CD14-positive monocyte (primary cell): ENCODE data around the gene GLCE. TPM values are rescaled to one million over a fixed set of nuclear protein-coding genes. Genes with fewer than 3 reads are reported as not detected.

ENCODE experiments used
- DNase-seq, 3 donors: peaks; one replicate each; pipeline ENCODE4 v3.0.0-alpha.2; 2011 to 2022
- H2AFZ ChIP-seq: 2 replicates; pipeline ENCODE4 v1.6.0; 2012; ENCODE audit warnings: mild to moderate bottlenecking, low read depth, low read length, inconsistent platforms; ENCODE audit not compliant: insufficient read depth, poor library complexity, severe bottlenecking
- H3K27ac ChIP-seq, 2 donors: 1 replicate in 1 of 2; 2 replicates in 1 of 2; pipeline ENCODE4 v1.5.1; 2012 to 2013; ENCODE audit warnings: low read length in 2 of 2, control low read depth in 1 of 2, inconsistent platforms in 1 of 2, low read depth in 1 of 2, mild to moderate bottlenecking in 1 of 2
- H3K27me3 ChIP-seq, 2 donors: one replicate each; pipeline versions ENCODE4 v1.6.0 to v1.6.1; 2011 to 2013; ENCODE audit warnings: low read length in 2 of 2; ENCODE audit not compliant: control insufficient read depth in 2 of 2, insufficient read depth in 2 of 2
- H3K36me3 ChIP-seq, 2 donors: replicated peaks in 1 of 2; 1 replicate in 1 of 2; 2 replicates in 1 of 2; pipeline versions ENCODE4 v1.5.1 to v1.6.1; 2012 to 2013; ENCODE audit warnings: low read length in 2 of 2, control low read depth in 1 of 2, inconsistent platforms in 1 of 2, mild to moderate bottlenecking in 1 of 2; ENCODE audit not compliant: insufficient read depth in 2 of 2, control insufficient read depth in 1 of 2
- H3K4me1 ChIP-seq, 2 donors: 1 replicate in 1 of 2; 2 replicates in 1 of 2; pipeline versions ENCODE4 v1.5.1 to v1.6.1; 2012 to 2013; ENCODE audit warnings: low read length in 2 of 2, control low read depth in 1 of 2, inconsistent platforms in 1 of 2, mild to moderate bottlenecking in 1 of 2, moderate library complexity in 1 of 2; ENCODE audit not compliant: insufficient read depth in 2 of 2, control insufficient read depth in 1 of 2
- H3K4me2 ChIP-seq: replicated peaks from 2 replicates; pipeline ENCODE3; 2012; ENCODE audit warnings: low read length, moderate library complexity, mild to moderate bottlenecking; ENCODE audit not compliant: poor library complexity, severe bottlenecking; ENCODE audit errors: extremely low read depth
- H3K4me3 ChIP-seq, 3 experiments: fragments of 200-600 bp in 1 of 3; sonication (generic) in 1 of 3; replicated peaks in 1 of 3; 1 replicate in 2 of 3; 2 replicates in 1 of 3; pipeline ENCODE4 v1.5.1; 2011 to 2013; ENCODE audit warnings: low read length in 3 of 3, mild to moderate bottlenecking in 3 of 3, control low read depth in 2 of 3, low read depth in 2 of 3, inconsistent platforms in 1 of 3, moderate library complexity in 1 of 3
- H3K79me2 ChIP-seq: 2 replicates; pipeline ENCODE4 v1.6.0; 2012; ENCODE audit warnings: mild to moderate bottlenecking, control low read depth, inconsistent platforms, low read length, moderate library complexity; ENCODE audit not compliant: insufficient read depth
- H3K9ac ChIP-seq: 2 replicates; pipeline ENCODE4 v1.6.0; 2017; ENCODE audit warnings: low read length, mild to moderate bottlenecking; ENCODE audit not compliant: insufficient read depth, poor library complexity, severe bottlenecking
- H3K9me3 ChIP-seq, 2 donors: replicated peaks in 1 of 2; 1 replicate in 1 of 2; 2 replicates in 1 of 2; pipeline versions ENCODE4 v1.5.1 to v1.6.1; 2012 to 2013; ENCODE audit warnings: low read length in 2 of 2, control low read depth in 1 of 2; ENCODE audit not compliant: control insufficient read depth in 1 of 2, insufficient read depth in 1 of 2
- H4K20me1 ChIP-seq: 2 replicates; pipeline ENCODE4 v1.6.0; 2012; ENCODE audit warnings: mild to moderate bottlenecking, low read length, control low read depth, moderate library complexity; ENCODE audit not compliant: insufficient read depth
- H3K27ac Mint-ChIP-seq, 7 donors: one replicate each; pipeline ENCODE4 v1.8.0; 2020; ENCODE audit warnings: mild to moderate bottlenecking in 7 of 7, mixed read lengths in 7 of 7, moderate library complexity in 6 of 7, inconsistent platforms in 2 of 7
- H3K27me3 Mint-ChIP-seq, 3 donors: one replicate each; pipeline ENCODE4 v1.8.0; 2021 to 2022; ENCODE audit warnings: low read depth in 3 of 3, mild to moderate bottlenecking in 3 of 3, mixed read lengths in 3 of 3, moderate library complexity in 3 of 3, inconsistent platforms in 1 of 3
- H3K36me3 Mint-ChIP-seq, 2 donors: one replicate each; pipeline ENCODE4 v1.8.0; 2020; ENCODE audit warnings: mixed read lengths in 2 of 2, inconsistent platforms in 1 of 2, mild to moderate bottlenecking in 1 of 2
- H3K4me1 Mint-ChIP-seq: one replicate; pipeline ENCODE4 v1.8.0; 2020; ENCODE audit warnings: mild to moderate bottlenecking, mixed read lengths
- H3K4me3 Mint-ChIP-seq, 2 donors: one replicate each; pipeline ENCODE4 v1.8.0; 2020; ENCODE audit warnings: mild to moderate bottlenecking in 2 of 2, mixed read lengths in 2 of 2, moderate library complexity in 1 of 2
- H3K9me3 Mint-ChIP-seq, 7 donors: one replicate each; pipeline ENCODE4 v1.8.0; 2020 to 2022; ENCODE audit warnings: mixed read lengths in 7 of 7, mild to moderate bottlenecking in 6 of 7, moderate library complexity in 6 of 7, inconsistent platforms in 2 of 7
- WGBS: methylation state at CpG from one replicate; pipeline ENCODE4 v1.1.5; 2013; ENCODE audit warnings: missing lambda C conversion rate; ENCODE audit not compliant: insufficient coverage; 5-methylcytosine and 5-hydroxymethylcytosine counted together
- intact Hi-C, 2 donors: fragments of 100-400 bp; cut with micrococcal nuclease; formaldehyde crosslinking; loops; one replicate each; pipeline versions ENCODE4 v1.15.0 to v1.15.1; 2023
- polyA plus RNA-seq, 3 donors: library from polyadenylated mRNA; depleted of rRNA in 1 of 3; unstranded in 2 of 3; stranded (reverse) in 1 of 3; fragments of 300-500 nt in 2 of 3; fragments of >200 nt in 1 of 3; fragmentation: Illumina TruSeq in 2 of 3; gene quantifications; 1 replicate in 2 of 3; 2 replicates in 1 of 3; pipeline ENCODE4 v1.2.3, GENCODE V29; 2012 to 2021
- TF ChIP-seq, protein P1 (sequence below): fragments of 200-600 bp; IDR thresholded peaks from one replicate; pipeline ENCODE4 v1.8.0; 2022; ENCODE audit warnings: antibody characterized with exemption, mild to moderate bottlenecking

Gene GLCE
- polyA plus RNA-seq, 3 donors: 11.0 to 24.3 (median 24.0) TPM

DNA sequence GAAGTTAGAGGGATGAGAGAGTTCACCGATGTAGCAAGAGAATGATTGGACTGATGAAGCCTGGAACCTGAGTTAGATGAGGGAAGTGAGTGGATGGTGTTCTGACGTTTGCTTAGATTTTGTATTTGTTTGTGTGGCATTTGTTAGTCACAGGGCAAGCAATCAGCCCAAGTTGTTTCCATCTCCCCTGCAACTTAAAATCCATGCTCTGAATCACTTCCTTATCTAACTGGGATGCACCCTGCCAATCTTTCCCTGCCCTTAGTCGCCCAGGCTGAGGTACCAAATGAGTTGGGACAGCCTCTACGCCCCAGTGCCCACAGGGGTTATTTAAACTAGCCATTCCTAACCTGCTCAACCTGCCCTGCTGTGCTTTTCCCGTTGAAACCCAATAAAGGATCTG is 150.9 kb downstream of the GLCE start:
- H3K36me3 ChIP-seq: no peaks in the 10 kb centered on the region
- no peaks in the 10 kb centered on the region for H4K20me1 ChIP-seq
- no peak overlapping the region for H3K27ac ChIP-seq
- DNase-seq: no peak
- Mint-ChIP-seq H3K4me1 (peaks cover 30% of the 10 kb centered on the region), H3K27ac (no peak overlapping the region), H3K9me3 (peaks cover 0 to 5% (median 0%) of the 10 kb centered on the region in 7 donors), H3K27me3 (peaks cover 3 to 13% (median 3%) of the 10 kb centered on the region in 3 donors), H3K36me3 (no peaks in the 10 kb centered on the region), H3K4me3 (no peak overlapping the region)
- 93% methylated on average over 3 of the region's 5 CpGs for WGBS
- H3K4me1 ChIP-seq: peaks cover 15 to 16% of the 10 kb centered on the region in 2 donors
- H3K79me2 ChIP-seq: no peaks in the 10 kb centered on the region
- TF ChIP-seq, protein P1, sequence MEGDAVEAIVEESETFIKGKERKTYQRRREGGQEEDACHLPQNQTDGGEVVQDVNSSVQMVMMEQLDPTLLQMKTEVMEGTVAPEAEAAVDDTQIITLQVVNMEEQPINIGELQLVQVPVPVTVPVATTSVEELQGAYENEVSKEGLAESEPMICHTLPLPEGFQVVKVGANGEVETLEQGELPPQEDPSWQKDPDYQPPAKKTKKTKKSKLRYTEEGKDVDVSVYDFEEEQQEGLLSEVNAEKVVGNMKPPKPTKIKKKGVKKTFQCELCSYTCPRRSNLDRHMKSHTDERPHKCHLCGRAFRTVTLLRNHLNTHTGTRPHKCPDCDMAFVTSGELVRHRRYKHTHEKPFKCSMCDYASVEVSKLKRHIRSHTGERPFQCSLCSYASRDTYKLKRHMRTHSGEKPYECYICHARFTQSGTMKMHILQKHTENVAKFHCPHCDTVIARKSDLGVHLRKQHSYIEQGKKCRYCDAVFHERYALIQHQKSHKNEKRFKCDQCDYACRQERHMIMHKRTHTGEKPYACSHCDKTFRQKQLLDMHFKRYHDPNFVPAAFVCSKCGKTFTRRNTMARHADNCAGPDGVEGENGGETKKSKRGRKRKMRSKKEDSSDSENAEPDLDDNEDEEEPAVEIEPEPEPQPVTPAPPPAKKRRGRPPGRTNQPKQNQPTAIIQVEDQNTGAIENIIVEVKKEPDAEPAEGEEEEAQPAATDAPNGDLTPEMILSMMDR: no peak
- no peaks in the 10 kb centered on the region for H3K27me3 ChIP-seq
- H3K9me3 ChIP-seq: no peaks in the 10 kb centered on the region
- no peak overlapping the region for H3K9ac ChIP-seq
- H3K4me2 ChIP-seq: no peak overlapping the region
- no peak overlapping the region for H3K4me3 ChIP-seq
- intact Hi-C loops: no loop called here
- no peak overlapping the region for H2AFZ ChIP-seq

DNA sequence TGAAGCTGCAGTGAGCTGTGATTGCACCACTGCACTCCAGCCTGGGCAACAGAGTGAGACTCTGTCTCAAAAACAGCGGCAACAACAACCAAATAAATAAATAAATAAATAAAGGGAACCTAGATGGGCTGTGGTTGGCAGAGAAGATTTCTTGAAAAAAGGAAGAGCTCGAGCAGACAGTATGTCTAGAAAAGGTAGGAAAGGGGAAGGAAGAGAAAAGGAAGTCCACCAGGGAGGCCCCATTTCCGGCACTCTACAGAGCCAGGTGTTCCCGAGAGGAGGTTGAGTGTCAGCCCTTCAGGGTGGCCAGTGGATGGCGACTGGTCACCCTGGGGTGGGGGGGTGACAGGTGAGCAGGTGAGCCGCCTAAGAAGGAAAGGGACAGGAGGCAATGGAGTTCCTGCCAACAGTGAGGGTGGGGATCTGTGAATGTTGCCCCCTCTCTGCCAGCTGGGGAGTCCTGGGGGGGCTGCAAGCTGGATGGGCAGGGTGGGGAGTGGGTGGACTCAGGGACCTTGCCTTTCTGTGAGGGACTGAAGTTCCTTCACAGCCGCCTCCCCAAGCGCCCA is 153.1 kb downstream of the GLCE start:
- Mint-ChIP-seq H3K27me3 (peaks cover 2 to 9% (median 3%) of the 10 kb centered on the region in 3 donors), H3K27ac (peak overlapping the region in 3 of 7 donors; percentile 46 to 64 (median 58)), H3K4me3 (peak overlapping the region in 1 of 2 donors; percentile 37), H3K36me3 (no peaks in the 10 kb centered on the region), H3K4me1 (peaks cover 25% of the 10 kb centered on the region), H3K9me3 (peaks cover 0 to 3% (median 0%) of the 10 kb centered on the region in 7 donors)
- no peaks in the 10 kb centered on the region for H3K9me3 ChIP-seq
- DNase-seq: peak in 1 of 3 donors; percentile 7
- H3K79me2 ChIP-seq: no peaks in the 10 kb centered on the region
- intact Hi-C loops: no loop called here
- no peak overlapping the region for H3K4me3 ChIP-seq
- H4K20me1 ChIP-seq: no peaks in the 10 kb centered on the region
- peaks cover 12 to 16% of the 10 kb centered on the region in 2 donors for H3K4me1 ChIP-seq
- H3K9ac ChIP-seq: no peak overlapping the region
- no peaks in the 10 kb centered on the region for H3K27me3 ChIP-seq
- H2AFZ ChIP-seq: no peak overlapping the region
- H3K36me3 ChIP-seq: no peaks in the 10 kb centered on the region
- 19% methylated on average over 6 of the region's 8 CpGs for WGBS
- no peak overlapping the region for H3K27ac ChIP-seq
- peak overlapping the region; percentile 19 for H3K4me2 ChIP-seq
- TF ChIP-seq, protein P1: no peak
